ENCODE results near the gene HPD.
"Not testable (repeated sequence)": the region's sequence is repeated elsewhere in the genome, so short reads cannot be mapped to it uniquely, and the experiment has no call there.

Gene HPD

DNA sequence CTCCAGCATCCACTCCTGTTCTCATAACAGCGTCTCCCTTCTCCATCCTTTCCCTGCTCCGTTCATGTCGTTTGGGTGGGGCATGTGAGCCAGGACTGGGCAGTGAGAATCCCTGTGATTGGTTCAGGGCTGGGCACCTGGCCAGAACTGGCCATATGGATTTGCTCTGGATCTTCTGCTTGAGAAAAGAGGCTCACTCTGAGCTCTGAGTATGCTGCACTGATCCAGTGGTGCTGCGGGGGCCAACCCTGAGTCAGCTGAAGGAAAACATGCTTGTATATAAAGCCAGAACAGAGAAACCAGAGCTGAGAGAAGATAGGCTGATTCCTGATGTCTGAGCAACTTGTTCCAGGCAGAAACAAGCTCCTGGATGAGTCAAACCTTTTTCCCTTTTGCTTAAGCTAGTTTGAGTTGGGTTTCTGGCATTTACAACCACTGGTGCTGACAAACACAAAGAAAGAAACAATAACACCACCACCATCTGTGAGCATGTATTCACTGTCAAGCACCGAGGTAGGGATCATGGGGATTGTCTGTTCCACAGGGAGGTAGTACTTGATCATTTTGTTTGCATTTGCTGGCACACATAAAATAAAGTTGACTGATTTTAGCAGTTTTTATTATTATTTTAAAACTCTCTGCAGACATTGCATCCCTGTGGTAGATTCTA, 14.0 kb upstream of the HPD start:
- H4K20me1 ChIP-seq (ENCODE audit: control insufficient read depth, insufficient read depth, low read depth, low read length): no peaks in the 10 kb centered on the region
- no peaks in the 10 kb centered on the region for H3K27me3 ChIP-seq (ENCODE audit: control insufficient read depth, low read length)
- no peak overlapping the region for H3K4me3 ChIP-seq (ENCODE audit: low read length)
- no peaks in the 10 kb centered on the region for H3K9me3 ChIP-seq (ENCODE audit: control insufficient read depth, insufficient read depth, low read length)
- H3K36me3 ChIP-seq (ENCODE audit: control insufficient read depth, low read length): no peaks in the 10 kb centered on the region
- H3K4me2 ChIP-seq (ENCODE audit: low read length): no peak overlapping the region
- no peaks in the 10 kb centered on the region for H3F3A ChIP-seq (ENCODE audit: control insufficient read depth, insufficient read depth)
- no peaks in the 10 kb centered on the region for H3K79me2 ChIP-seq (ENCODE audit: control insufficient read depth, low read length)
- no peak for TF ChIP-seq CTCF (IDR thresholded peaks at IDR 0.05; ENCODE audit: low read depth, low read length, poor library complexity, severe bottlenecking)
- TF ChIP-seq EZH2phosphoT487 (IDR thresholded peaks at IDR 0.05; ENCODE audit: borderline replicate concordance, low read length): no peak
- no peak overlapping the region for H3K27ac ChIP-seq (ENCODE audit: low read depth, low read length)
- H3K4me1 ChIP-seq (ENCODE audit: control insufficient read depth, low read length): no peaks in the 10 kb centered on the region
- no peaks in the 10 kb centered on the region for H3K9me2 ChIP-seq (replicated peaks; ENCODE audit: control insufficient read depth, low read length)

DNA sequence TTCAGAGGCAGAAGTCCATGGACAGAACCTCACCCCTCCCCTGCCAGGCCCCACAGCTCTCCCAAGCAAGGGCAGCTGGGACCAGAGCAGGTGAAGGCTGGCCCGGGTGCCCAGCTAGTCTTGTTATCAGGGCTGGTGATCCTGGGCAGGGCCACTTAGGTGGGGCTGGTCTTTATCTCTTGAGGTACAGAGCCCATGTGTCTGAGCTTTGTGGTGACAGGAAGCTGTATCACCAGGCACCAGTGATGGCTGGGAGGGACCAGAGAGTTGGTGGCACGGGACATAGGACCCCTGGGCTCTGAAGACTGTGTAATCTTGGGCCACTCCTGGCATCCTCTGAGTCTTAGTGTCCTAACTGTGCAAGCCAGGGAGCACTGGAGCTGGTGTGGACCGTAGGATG, 12.8 kb upstream of the HPD start:
- no peak for TF ChIP-seq CTCF (IDR thresholded peaks at IDR 0.05; ENCODE audit: low read depth, low read length, poor library complexity, severe bottlenecking)
- TF ChIP-seq EZH2phosphoT487 (IDR thresholded peaks at IDR 0.05; ENCODE audit: borderline replicate concordance, low read length): no peak
- Histone ChIP-seq H3K4me3 (ENCODE audit: low read length) (no peak overlapping the region), H4K20me1 (ENCODE audit: control insufficient read depth, insufficient read depth, low read depth, low read length) (no peaks in the 10 kb centered on the region), H3K4me1 (ENCODE audit: control insufficient read depth, low read length) (no peaks in the 10 kb centered on the region), H3F3A (ENCODE audit: control insufficient read depth, insufficient read depth) (no peaks in the 10 kb centered on the region), H3K27me3 (ENCODE audit: control insufficient read depth, low read length) (0 out of 2 replicates have a peak, but pooled peaks cover 3% of the 10 kb centered on the region), H3K79me2 (ENCODE audit: control insufficient read depth, low read length) (no peaks in the 10 kb centered on the region), H3K9me2 (replicated peaks; ENCODE audit: control insufficient read depth, low read length) (no peaks in the 10 kb centered on the region), H3K9me3 (ENCODE audit: control insufficient read depth, insufficient read depth, low read length) (no peaks in the 10 kb centered on the region), H3K36me3 (ENCODE audit: control insufficient read depth, low read length) (no peaks in the 10 kb centered on the region), H3K27ac (ENCODE audit: low read depth, low read length) (no peak overlapping the region), H3K4me2 (ENCODE audit: low read length) (no peak overlapping the region)

GRCh38 chr12:121869229-121869628, 10.6 kb upstream of the HPD start:
- H3F3A ChIP-seq (ENCODE audit: control insufficient read depth, insufficient read depth); H3K9me3 ChIP-seq (ENCODE audit: control insufficient read depth, insufficient read depth, low read length); H3K36me3 ChIP-seq (ENCODE audit: control insufficient read depth, low read length); H3K9me2 ChIP-seq (replicated peaks; ENCODE audit: control insufficient read depth, low read length); H3K79me2 ChIP-seq (ENCODE audit: control insufficient read depth, low read length); H3K27me3 ChIP-seq (ENCODE audit: control insufficient read depth, low read length); H3K4me1 ChIP-seq (ENCODE audit: control insufficient read depth, low read length); H4K20me1 ChIP-seq (ENCODE audit: control insufficient read depth, insufficient read depth, low read depth, low read length); H3K4me3 ChIP-seq (ENCODE audit: low read length); H3K27ac ChIP-seq (ENCODE audit: low read depth, low read length); H3K4me2 ChIP-seq (ENCODE audit: low read length): not testable (repeated sequence)

GRCh38 chr12:121866331-121866730, 7.7 kb upstream of the HPD start:
- Histone ChIP-seq H3K36me3 (ENCODE audit: control insufficient read depth, low read length) (no peaks in the 10 kb centered on the region), H3K27ac (ENCODE audit: low read depth, low read length) (no peak overlapping the region), H3K9me2 (replicated peaks; ENCODE audit: control insufficient read depth, low read length) (no peaks in the 10 kb centered on the region), H3K4me3 (ENCODE audit: low read length) (no peak overlapping the region), H3K4me1 (ENCODE audit: control insufficient read depth, low read length) (no peaks in the 10 kb centered on the region), H3K4me2 (ENCODE audit: low read length) (no peak overlapping the region), H3K27me3 (ENCODE audit: control insufficient read depth, low read length) (peaks cover 6% of the 10 kb centered on the region; the same call in 1 of the 2 replicates), H4K20me1 (ENCODE audit: control insufficient read depth, insufficient read depth, low read depth, low read length) (no peaks in the 10 kb centered on the region), H3K79me2 (ENCODE audit: control insufficient read depth, low read length) (no peaks in the 10 kb centered on the region), H3K9me3 (ENCODE audit: control insufficient read depth, insufficient read depth, low read length) (no peaks in the 10 kb centered on the region), H3F3A (ENCODE audit: control insufficient read depth, insufficient read depth) (no peaks in the 10 kb centered on the region)
- TF ChIP-seq EZH2phosphoT487 (IDR thresholded peaks at IDR 0.05; ENCODE audit: borderline replicate concordance, low read length) (no peak), CTCF (IDR thresholded peaks at IDR 0.05; ENCODE audit: low read depth, low read length, poor library complexity, severe bottlenecking) (no peak)

All from DOHH2 (cell line).